Measurements from ENCODE around the gene FAM3D.

The FAM3D gene

DNA sequence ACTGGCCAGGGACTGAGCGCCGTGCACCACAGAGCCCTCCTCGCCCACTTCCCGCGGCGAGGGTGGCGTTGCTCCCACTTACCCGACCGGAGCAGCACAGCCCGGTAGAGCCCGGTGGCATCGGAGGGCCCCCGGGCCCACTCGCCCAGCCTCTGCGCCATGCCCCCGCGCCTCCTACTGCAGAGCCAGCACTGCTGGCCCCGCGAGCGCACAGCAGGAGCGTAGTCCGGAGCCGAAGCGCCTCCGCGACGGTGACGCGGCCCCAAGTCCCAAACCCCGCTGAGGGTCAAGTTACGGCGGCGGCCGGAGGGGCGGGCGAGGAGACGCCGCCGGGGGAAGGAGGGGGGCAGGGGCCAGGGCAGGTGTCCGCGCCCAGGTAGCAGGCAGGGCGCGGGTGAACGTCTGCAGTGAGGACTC is 79.8 kb downstream of the FAM3D start:
- TF ChIP-seq CTCF (IDR thresholded peaks at IDR 0.05; ENCODE audit: unreplicated experiment in 3 of 3), result no peak
- Mint-ChIP-seq H3K4me1 (peaks cover 34% of the 10 kb centered on the region), H3K27me3 (ENCODE audit: low read depth) (peaks cover 55% of the 10 kb centered on the region), H3K27ac (no peak overlapping the region), H3K9me3 (peaks cover 2% of the 10 kb centered on the region), H3K4me3 (no peak overlapping the region), H3K36me3 (ENCODE audit: low read depth) (no peaks in the 10 kb centered on the region)

DNA sequence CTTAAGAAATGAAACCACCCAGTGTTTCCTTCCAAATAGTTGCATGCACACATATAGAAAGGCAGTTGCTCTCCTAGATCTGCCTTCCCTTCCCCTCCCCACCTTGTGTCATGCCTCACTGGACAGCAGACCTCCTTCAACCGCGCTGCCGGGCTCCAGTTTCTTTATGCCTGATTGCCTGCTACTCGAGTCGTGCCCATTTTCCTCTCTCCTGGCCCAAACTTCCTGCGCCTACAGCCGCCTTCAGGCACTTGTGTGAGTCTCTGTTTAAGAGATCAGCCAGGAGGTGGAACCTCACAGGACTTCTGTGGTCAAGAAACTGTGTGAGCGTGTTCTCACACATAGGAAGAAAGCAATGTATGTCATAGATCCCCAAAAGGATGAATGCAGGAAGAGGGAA is 80.6 kb downstream of the FAM3D start:
- Mint-ChIP-seq H3K4me3 (peak overlapping the region; percentile 83 to 88 (median 85)), H3K27me3 (ENCODE audit: low read depth) (peaks cover 59% of the 10 kb centered on the region), H3K4me1 (peaks cover 42% of the 10 kb centered on the region), H3K9me3 (peaks cover 2% of the 10 kb centered on the region), H3K36me3 (ENCODE audit: low read depth) (no peaks in the 10 kb centered on the region), H3K27ac (peak overlapping the region in 1 of 3 experiments; percentile 61)
- no peak for TF ChIP-seq CTCF (IDR thresholded peaks at IDR 0.05; ENCODE audit: unreplicated experiment in 3 of 3)

- TF ChIP-seq CTCF (IDR thresholded peaks at IDR 0.05; ENCODE audit: unreplicated experiment in 3 of 3), result peak; percentile 70 to 85 (median 75)
- Mint-ChIP-seq H3K9me3 (peaks cover 2% of the 10 kb centered on the region), H3K27me3 (ENCODE audit: low read depth) (peaks cover 57% of the 10 kb centered on the region), H3K4me3 (peak overlapping the region; percentile 83 to 88 (median 85)), H3K27ac (peak overlapping the region in 2 of 3 experiments; percentile 31 to 44), H3K36me3 (ENCODE audit: low read depth) (no peaks in the 10 kb centered on the region), H3K4me1 (peaks cover 47% of the 10 kb centered on the region)
These were observed 81.4 kb downstream of the FAM3D start for GRCh38 chr3:58585005-58585786.

DNA sequence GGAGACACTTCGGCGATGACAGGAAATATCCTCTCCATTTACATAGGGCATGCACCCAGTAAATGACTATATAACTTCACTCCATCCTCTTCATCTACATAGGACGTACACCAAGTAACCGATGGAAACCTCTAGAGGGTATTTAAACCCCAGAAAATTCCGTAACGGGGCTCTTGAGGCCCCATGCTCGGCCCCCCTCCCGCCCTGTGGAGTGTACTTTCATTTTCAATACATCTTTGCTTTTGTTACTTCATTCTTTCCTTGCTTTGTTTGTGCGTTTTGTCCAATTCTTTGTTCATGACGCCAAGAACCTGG is 81.9 kb downstream of the FAM3D start:
- Mint-ChIP-seq H3K4me3 (peak overlapping the region; percentile 83 to 88 (median 85)), H3K27me3 (ENCODE audit: low read depth) (peaks cover 56% of the 10 kb centered on the region), H3K27ac (peak overlapping the region in 2 of 3 experiments; percentile 31 to 44), H3K36me3 (ENCODE audit: low read depth) (no peaks in the 10 kb centered on the region), H3K4me1 (peaks cover 47% of the 10 kb centered on the region), H3K9me3 (peaks cover 2% of the 10 kb centered on the region)
- no peak for TF ChIP-seq CTCF (IDR thresholded peaks at IDR 0.05; ENCODE audit: unreplicated experiment in 3 of 3)
